ENCODE measurements around the gene TMEM86B. TPM values are rescaled to one million over a fixed set of nuclear protein-coding genes. Genes with fewer than 3 reads are reported as not detected.

TMEM86B gene
- total RNA-seq, 1 donor: 2.5 TPM

DNA sequence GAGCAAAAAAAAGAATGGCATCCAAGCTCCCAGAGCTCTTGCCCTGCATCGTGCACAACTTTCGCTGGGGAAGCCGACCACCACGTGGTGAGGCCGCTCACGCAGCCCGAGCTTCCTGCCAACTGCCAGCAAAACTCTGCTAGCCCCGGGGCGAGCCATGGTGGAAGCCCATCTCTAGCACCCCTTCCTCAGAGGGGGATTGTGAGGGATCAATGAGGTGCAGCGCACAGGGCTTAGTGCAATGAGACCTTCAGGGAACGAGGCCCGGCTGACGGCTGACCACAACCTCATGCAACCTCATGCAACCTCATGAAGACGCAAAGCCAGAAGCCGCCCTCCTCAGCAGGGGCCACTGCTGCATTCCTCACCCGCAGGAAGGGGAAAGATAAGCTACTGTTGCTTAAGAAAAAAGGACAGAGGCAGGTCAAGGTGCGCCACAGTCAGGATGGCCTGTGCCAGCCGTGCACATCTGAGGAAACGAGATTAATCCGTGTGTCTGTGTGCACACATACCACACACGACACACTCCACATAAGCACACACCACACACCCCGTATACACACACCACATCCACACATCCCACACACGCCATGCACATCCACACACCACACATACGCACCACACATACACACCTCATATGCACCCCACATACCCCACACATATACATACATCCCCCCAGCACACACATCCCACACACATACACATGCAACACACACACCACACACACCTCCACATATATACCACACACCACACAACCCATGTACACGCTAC lies 41.8 kb upstream of the TMEM86B start:
- no peaks in the 10 kb centered on the region for H3K4me1 ChIP-seq (ENCODE audit: insufficient read depth, low read length)
- no peaks in the 10 kb centered on the region for H4K20me1 ChIP-seq (ENCODE audit: insufficient read depth, low read length)
- no peak overlapping the region for H3K27ac ChIP-seq (ENCODE audit: low read depth, low read length)
- H2AFZ ChIP-seq (ENCODE audit: low read length): no peak overlapping the region
- no peak overlapping the region for H3K4me3 ChIP-seq (ENCODE audit: insufficient read depth, low read length)
- H3K9me3 ChIP-seq (ENCODE audit: low read depth, low read length): no peaks in the 10 kb centered on the region
- H3K27me3 ChIP-seq (ENCODE audit: insufficient read depth, low read length): no peaks in the 10 kb centered on the region
- TF ChIP-seq CTCF (IDR thresholded peaks at IDR 0.05; ENCODE audit: extremely low read depth, low read depth, low read length): no peak
- H3K36me3 ChIP-seq (ENCODE audit: insufficient read depth, low read length): peaks cover 3% of the 10 kb centered on the region
- H3K4me2 ChIP-seq (ENCODE audit: insufficient read depth, low read length): no peak overlapping the region
- DNase-seq (ENCODE audit: insufficient read length, low spot score, missing footprints): no peak
- H3K79me2 ChIP-seq (ENCODE audit: insufficient read depth, low read length): peaks cover 8% of the 10 kb centered on the region

DNA sequence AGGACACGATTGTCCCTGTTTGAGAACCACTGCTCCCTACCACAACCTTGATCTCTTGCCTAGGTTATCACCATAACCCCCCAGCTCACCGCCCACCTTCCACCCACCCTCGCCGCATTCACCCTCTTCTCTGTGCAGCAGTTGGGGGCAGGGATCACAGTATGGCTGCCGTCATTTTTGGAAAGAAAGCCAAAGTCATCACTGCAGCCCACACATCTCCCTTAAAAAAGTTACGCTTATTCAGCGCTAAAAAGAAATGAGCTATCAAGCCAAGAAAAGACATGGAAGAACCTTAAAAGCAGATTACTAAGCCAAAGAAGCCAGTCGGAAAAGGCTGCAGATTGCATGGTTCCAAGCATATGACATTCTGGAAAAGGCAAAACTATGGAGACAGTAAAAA lies 40.7 kb upstream of the TMEM86B start:
- Histone ChIP-seq H3K79me2 (ENCODE audit: insufficient read depth, low read length) (peaks cover 8% of the 10 kb centered on the region), H3K4me1 (ENCODE audit: insufficient read depth, low read length) (no peaks in the 10 kb centered on the region), H2AFZ (ENCODE audit: low read length) (no peak overlapping the region), H4K20me1 (ENCODE audit: insufficient read depth, low read length) (no peaks in the 10 kb centered on the region), H3K4me2 (ENCODE audit: insufficient read depth, low read length) (no peak overlapping the region), H3K9me3 (ENCODE audit: low read depth, low read length) (no peaks in the 10 kb centered on the region), H3K27ac (ENCODE audit: low read depth, low read length) (no peak overlapping the region), H3K36me3 (ENCODE audit: insufficient read depth, low read length) (peaks cover 3% of the 10 kb centered on the region), H3K27me3 (ENCODE audit: insufficient read depth, low read length) (no peaks in the 10 kb centered on the region), H3K4me3 (ENCODE audit: insufficient read depth, low read length) (no peak overlapping the region)
- TF ChIP-seq CTCF (IDR thresholded peaks at IDR 0.05; ENCODE audit: extremely low read depth, low read depth, low read length): no peak
- no peak for DNase-seq (ENCODE audit: insufficient read length, low spot score, missing footprints)

- Histone ChIP-seq H3K27ac (ENCODE audit: low read depth, low read length) (no peak overlapping the region), H3K36me3 (ENCODE audit: insufficient read depth, low read length) (no peaks in the 10 kb centered on the region), H2AFZ (ENCODE audit: low read length) (no peak overlapping the region), H3K4me1 (ENCODE audit: insufficient read depth, low read length) (no peaks in the 10 kb centered on the region), H4K20me1 (ENCODE audit: insufficient read depth, low read length) (no peaks in the 10 kb centered on the region), H3K9me3 (ENCODE audit: low read depth, low read length) (no peaks in the 10 kb centered on the region), H3K4me3 (ENCODE audit: insufficient read depth, low read length) (no peak overlapping the region), H3K79me2 (ENCODE audit: insufficient read depth, low read length) (peaks cover 8% of the 10 kb centered on the region), H3K27me3 (ENCODE audit: insufficient read depth, low read length) (no peaks in the 10 kb centered on the region), H3K4me2 (ENCODE audit: insufficient read depth, low read length) (no peak overlapping the region)
- TF ChIP-seq CTCF (IDR thresholded peaks at IDR 0.05; ENCODE audit: extremely low read depth, low read depth, low read length): no peak
- DNase-seq (ENCODE audit: insufficient read length, low spot score, missing footprints): no peak
Observed at GRCh38 chr19:55266840-55267239, 38.3 kb upstream of the TMEM86B start.

DNA sequence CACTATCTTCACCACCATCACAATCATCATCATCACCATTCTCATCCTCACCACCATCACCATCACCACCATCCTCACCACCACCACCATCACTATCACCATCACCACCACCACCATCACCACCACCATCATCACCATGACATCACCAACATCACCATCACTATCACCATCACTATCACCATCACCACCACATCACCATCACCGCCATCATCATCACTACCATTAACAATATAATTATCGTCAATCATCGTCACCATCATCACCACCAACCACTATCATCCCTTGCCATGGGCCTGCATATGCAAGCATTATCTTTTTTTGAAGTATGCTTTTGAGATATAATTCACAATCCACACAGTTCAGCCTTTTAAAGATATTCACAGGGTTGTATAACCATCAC lies 37.8 kb upstream of the TMEM86B start:
- Histone ChIP-seq H3K36me3 (ENCODE audit: insufficient read depth, low read length) (no peaks in the 10 kb centered on the region), H3K4me1 (ENCODE audit: insufficient read depth, low read length) (no peaks in the 10 kb centered on the region), H3K27ac (ENCODE audit: low read depth, low read length) (no peak overlapping the region), H4K20me1 (ENCODE audit: insufficient read depth, low read length) (no peaks in the 10 kb centered on the region), H2AFZ (ENCODE audit: low read length) (no peak overlapping the region), H3K9me3 (ENCODE audit: low read depth, low read length) (no peaks in the 10 kb centered on the region), H3K4me2 (ENCODE audit: insufficient read depth, low read length) (no peak overlapping the region), H3K27me3 (ENCODE audit: insufficient read depth, low read length) (no peaks in the 10 kb centered on the region), H3K4me3 (ENCODE audit: insufficient read depth, low read length) (no peak overlapping the region), H3K79me2 (ENCODE audit: insufficient read depth, low read length) (peaks cover 8% of the 10 kb centered on the region)
- DNase-seq (ENCODE audit: insufficient read length, low spot score, missing footprints): no peak
- no peak for TF ChIP-seq CTCF (IDR thresholded peaks at IDR 0.05; ENCODE audit: extremely low read depth, low read depth, low read length)

Data from osteoblast (primary cell).